Rectal smooth muscle tissue (tissue), 1 donor: ENCODE data around the gene YTHDC1.
"Not testable (repeated sequence)": the region's sequence is repeated elsewhere in the genome, so short reads cannot be mapped to it uniquely, and the experiment has no call there.

Experiments
- H3K27ac ChIP-seq: one replicate; pipeline ENCODE4 v1.7.0; 2013; ENCODE audit warnings: low read depth, low read length, inconsistent platforms
- H3K27me3 ChIP-seq: one replicate; pipeline ENCODE4 v1.7.0; 2013; ENCODE audit warnings: low read length; ENCODE audit not compliant: control insufficient read depth, insufficient read depth
- H3K36me3 ChIP-seq: one replicate; pipeline ENCODE4 v1.7.0; 2013; ENCODE audit warnings: low read length; ENCODE audit not compliant: control insufficient read depth, insufficient read depth
- H3K4me1 ChIP-seq: one replicate; pipeline ENCODE4 v1.7.0; 2013; ENCODE audit warnings: low read length; ENCODE audit not compliant: control insufficient read depth, insufficient read depth
- H3K4me3 ChIP-seq: one replicate; pipeline ENCODE4 v1.7.0; 2013; ENCODE audit warnings: low read length
- H3K9ac ChIP-seq: one replicate; pipeline ENCODE4 v1.7.0; 2013; ENCODE audit warnings: low read length

YTHDC1 gene

DNA sequence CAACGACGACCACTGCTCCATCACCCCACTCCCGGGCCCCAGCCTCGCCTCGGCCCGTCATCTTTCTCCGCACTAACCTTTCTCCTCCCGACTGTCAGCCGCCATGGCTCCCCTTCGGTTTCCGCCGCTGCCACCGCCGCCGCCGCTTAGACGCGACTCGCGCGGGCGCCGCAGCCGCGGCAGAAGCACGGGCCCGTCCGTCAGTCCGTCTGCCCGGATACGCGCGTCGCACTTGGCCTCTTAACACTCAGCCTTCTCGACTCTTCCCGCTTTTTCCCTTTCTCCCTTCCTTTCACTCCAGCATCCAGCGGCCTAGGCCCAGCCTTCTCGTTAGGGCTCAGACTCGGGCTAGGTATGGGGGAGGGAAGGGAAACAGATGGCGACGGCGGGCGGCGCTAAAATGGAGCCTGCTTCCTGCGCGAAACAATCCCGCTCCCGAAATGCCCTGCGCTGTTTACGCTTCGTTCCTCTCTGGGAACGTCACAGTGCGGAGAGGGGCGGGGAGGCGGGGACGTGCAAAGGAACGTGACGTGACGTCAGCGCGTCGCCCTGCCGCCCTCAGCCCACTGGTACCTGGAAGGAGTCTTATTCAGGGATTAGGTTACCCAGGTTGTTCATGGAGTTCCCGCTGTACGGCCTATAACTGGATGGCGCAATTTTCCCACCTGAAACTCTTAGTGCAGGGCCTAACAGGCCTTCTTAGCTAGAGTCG is at the start of gene YTHDC1:
TSS of gene YTHDC1 (minus strand) at position 442 of the 712 bp plus-strand sequence. CDS start at position 105, 337 bp downstream.
- H3K9ac ChIP-seq, result peak within 1 kb of the TSS; percentile 100
- H3K4me3 ChIP-seq, result peak within 1 kb of the TSS; percentile 96
- peak within 1 kb of the TSS; percentile 98 for H3K27ac ChIP-seq
- H3K4me1 ChIP-seq, result peaks cover 20% of the 10 kb centered on the region
- H3K36me3 ChIP-seq, result no peaks in the 10 kb centered on the region
- no peaks in the 10 kb centered on the region for H3K27me3 ChIP-seq

DNA sequence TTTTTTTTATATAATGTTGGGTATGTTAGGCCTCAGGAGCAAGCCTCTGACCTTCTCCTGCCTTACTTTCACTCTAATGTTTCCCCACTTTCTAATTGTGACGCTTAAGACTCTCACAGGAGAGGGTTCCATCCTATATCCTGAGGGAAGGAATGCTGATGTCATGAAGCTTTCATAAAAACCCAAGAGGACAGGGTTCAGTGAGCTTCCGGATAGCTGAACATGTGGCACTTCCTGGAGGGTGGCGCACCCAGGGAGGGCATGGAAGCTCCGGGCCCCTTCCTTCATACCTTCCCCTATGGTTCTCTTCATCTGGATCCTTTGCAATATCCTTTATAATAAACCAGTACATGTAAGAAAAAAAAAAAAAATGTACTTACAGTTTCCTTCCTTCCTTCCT is 49.4 kb upstream of the YTHDC1 start:
- Histone ChIP-seq H3K9ac (no peak overlapping the region), H3K4me1 (no peaks in the 10 kb centered on the region), H3K27ac (no peak overlapping the region), H3K36me3 (no peaks in the 10 kb centered on the region), H3K4me3 (no peak overlapping the region), H3K27me3 (no peaks in the 10 kb centered on the region)

DNA sequence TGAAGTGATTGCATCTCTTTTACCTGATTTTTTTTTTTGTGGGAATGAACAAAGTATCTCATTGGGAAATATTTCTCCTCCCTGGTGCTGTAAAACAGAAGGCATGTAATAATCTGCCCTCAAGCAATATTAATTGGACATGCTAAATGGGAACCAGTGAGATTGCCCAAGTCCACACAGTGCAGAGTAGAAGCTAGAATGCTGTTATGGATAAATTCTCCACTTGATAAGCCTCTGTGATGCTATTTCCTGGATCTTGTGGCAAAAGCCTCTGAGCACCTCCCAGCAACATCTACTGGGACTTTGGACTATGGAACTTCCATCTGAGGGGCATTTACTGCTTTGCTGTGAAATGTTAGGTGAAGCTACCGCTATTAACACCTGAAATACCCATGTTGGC is 46.9 kb upstream of the YTHDC1 start:
- H3K9ac ChIP-seq, result no peak overlapping the region
- H3K4me3 ChIP-seq, result no peak overlapping the region
- no peaks in the 10 kb centered on the region for H3K4me1 ChIP-seq
- H3K36me3 ChIP-seq, result no peaks in the 10 kb centered on the region
- no peak overlapping the region for H3K27ac ChIP-seq
- H3K27me3 ChIP-seq, result no peaks in the 10 kb centered on the region

DNA sequence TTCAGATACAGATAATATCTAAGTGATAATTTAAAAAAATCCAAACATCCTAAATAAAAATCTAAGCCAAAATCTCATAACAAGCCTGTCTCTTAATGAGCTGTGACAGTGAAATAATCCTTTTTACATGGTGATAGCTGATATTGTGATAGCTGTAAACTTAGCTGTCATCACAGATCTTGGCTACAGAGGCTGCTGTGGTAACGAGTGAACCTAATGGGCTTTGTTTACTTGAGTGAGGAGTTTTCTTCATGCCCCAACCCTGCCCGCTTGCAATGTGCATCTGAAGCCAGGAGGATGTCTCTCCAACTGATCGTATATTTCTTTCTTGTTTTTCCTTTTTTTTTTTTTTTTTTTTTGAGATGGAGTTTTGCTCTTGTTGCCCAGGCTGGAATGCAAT is 41.5 kb upstream of the YTHDC1 start:
- Histone ChIP-seq H3K36me3 (no peaks in the 10 kb centered on the region), H3K27me3 (no peaks in the 10 kb centered on the region), H3K4me3 (no peak overlapping the region), H3K9ac (no peak overlapping the region), H3K27ac (no peak overlapping the region), H3K4me1 (no peaks in the 10 kb centered on the region)

DNA sequence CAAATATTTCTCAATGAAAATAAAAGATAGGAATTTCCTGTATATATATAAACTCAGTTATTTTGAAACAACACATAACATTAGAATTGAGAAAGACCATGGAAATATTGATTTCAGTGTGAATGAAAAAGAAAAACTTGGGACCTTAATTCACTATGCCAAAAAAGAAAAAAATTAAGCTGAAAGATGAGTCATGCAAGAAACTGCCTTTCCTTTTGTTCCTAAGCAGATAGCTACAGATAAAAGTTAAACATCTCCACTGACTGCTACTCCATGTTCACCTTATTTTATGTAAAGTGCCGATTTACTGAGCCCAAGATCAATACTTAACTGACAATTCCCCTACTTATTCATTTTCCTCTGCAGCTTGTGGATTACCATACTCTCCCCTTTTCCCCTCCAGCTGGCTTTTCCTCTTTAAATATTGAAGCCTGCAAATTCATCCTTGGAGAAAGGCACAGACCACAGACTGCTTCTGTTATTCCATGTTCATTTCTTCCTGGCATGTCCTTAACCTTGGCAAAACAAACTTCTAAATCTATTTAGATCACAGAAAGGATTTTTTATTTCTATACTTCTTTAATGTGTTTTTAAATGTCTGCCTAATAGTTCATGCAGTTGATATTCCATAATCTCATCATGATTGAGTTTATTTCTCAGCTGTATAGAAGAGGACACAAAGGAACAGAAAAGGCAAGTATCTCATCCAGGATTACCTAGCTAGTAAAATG is 40.5 kb upstream of the YTHDC1 start:
- no peaks in the 10 kb centered on the region for H3K27me3 ChIP-seq
- H3K27ac ChIP-seq, result no peak overlapping the region
- H3K9ac ChIP-seq, result no peak overlapping the region
- no peak overlapping the region for H3K4me3 ChIP-seq
- H3K36me3 ChIP-seq, result no peaks in the 10 kb centered on the region
- no peaks in the 10 kb centered on the region for H3K4me1 ChIP-seq

DNA sequence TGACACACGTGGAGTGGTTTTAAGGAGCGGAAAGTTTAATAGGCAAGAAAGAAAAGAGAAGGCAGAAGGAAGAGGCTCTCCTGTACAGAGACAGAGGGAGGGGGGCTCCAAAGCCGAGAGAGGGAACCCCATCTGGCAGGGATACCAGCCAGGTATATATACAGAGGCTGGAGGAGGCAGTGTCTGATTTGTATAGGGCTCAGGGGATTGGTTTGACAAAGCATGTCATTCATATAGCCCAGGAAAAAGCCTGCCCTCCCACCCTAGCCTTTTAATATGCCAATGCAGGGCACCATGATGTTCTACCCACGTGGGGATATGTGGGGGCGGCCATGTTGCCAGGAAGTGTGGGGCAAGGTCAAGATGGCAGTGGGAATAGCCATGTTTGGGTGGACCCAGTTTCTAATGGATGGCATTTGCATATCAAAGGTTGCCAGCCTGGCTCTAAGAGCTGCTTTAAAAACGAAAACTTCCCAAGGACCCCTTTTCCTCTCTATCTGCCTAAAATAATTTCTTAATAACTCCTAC is 39.6 kb upstream of the YTHDC1 start:
- H3K4me1 ChIP-seq, H3K36me3 ChIP-seq, H3K9ac ChIP-seq, H3K27ac ChIP-seq, H3K27me3 ChIP-seq, H3K4me3 ChIP-seq: not testable (repeated sequence)

DNA sequence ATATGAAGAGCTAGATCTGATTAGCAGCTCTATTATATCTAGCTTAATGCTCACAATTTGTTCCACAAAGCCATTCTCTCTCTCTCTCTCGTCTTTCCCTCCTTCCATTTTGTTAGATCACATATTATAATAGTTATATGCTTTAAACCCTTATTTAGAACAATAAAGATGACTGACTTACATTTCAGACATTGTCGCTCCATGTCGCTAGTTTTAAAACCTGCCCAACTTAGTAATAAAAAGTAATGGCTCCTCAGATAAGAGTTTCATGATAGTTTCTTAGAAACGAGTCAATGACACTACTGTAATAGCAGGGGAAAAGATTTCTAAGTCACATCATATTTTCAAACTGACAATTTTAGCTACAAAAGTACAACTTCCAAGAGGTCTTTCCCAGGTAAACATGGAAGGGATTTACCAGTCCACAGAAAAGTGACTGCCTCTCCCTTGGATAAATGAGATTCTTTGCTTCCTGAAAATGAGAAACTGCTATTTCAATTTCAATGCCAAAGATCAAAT is 38.5 kb upstream of the YTHDC1 start:
- H3K9ac ChIP-seq, result no peak overlapping the region
- peaks cover 2% of the 10 kb centered on the region for H3K27me3 ChIP-seq
- H3K36me3 ChIP-seq, result no peaks in the 10 kb centered on the region
- no peak overlapping the region for H3K27ac ChIP-seq
- H3K4me3 ChIP-seq, result no peak overlapping the region
- H3K4me1 ChIP-seq, result no peaks in the 10 kb centered on the region

DNA sequence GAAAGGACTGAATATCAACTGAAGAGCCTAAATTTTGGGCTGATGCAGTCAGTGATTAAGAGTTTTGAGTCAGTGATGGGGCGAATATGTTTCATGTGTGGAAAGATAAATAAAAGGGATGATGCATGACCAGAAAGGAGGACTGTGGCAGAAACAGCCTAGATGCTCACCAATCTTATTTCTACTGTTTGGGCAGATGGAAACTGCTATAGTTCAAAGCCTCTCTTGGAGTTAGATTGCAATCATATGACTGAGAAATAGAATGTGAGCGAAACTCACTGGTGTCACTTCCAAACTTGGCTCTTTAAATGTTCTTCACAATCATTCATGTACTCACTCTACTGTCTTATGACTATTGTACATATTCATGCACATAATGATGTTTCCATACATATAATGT is 35.4 kb upstream of the YTHDC1 start:
- no peak overlapping the region for H3K27ac ChIP-seq
- H3K4me1 ChIP-seq, result no peaks in the 10 kb centered on the region
- H3K9ac ChIP-seq, result no peak overlapping the region
- H3K4me3 ChIP-seq, result no peak overlapping the region
- H3K36me3 ChIP-seq, result no peaks in the 10 kb centered on the region
- peaks cover 2% of the 10 kb centered on the region for H3K27me3 ChIP-seq

DNA sequence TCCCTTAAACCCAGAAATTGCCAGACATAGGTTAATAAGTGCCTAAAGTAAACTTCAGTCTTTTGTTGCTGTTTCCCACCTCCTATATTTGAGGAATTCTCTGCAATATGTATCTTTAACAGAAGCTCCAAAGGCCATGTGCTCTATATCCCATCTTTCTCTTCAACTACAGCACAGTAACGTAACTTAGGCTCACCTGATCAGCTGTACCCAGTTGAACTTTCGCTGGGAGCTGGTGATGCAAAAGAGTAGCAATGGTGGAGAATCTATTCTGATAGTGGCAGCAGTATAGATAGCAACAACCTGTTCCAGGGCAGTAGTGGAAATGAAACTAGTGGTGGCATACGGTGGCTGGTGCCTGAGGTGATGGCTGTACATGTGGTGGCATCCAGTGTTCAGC is 33.2 kb upstream of the YTHDC1 start:
- H3K27ac ChIP-seq, result no peak overlapping the region

DNA sequence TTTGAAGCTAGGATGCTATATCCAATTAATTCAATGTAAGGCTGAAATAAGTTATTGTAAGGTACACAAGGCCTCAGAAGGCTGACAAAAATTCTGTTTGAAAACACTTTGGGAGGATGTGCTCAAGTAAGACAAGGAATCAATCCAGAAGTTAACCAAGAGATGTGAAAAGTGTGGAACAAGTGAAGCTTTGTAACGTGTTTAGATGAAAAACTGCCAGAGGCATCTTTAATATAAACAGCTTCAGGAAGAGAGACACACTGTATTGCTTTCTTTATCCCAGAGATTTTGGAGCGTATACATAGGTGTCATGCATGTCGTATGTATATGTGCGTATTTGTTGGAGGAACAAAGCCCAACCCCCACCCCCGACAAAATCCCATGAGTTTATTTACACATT is 28.3 kb upstream of the YTHDC1 start:
- no peak overlapping the region for H3K27ac ChIP-seq
- no peaks in the 10 kb centered on the region for H3K27me3 ChIP-seq
- no peaks in the 10 kb centered on the region for H3K36me3 ChIP-seq
- no peaks in the 10 kb centered on the region for H3K4me1 ChIP-seq
- H3K4me3 ChIP-seq, result no peak overlapping the region
- no peak overlapping the region for H3K9ac ChIP-seq

More for the DNA sequence above, 33.2 kb upstream of the YTHDC1 start:
- Histone ChIP-seq H3K4me1 (no peaks in the 10 kb centered on the region), H3K36me3 (no peaks in the 10 kb centered on the region), H3K9ac (no peak overlapping the region), H3K4me3 (no peak overlapping the region), H3K27me3 (peaks cover 2% of the 10 kb centered on the region)

DNA sequence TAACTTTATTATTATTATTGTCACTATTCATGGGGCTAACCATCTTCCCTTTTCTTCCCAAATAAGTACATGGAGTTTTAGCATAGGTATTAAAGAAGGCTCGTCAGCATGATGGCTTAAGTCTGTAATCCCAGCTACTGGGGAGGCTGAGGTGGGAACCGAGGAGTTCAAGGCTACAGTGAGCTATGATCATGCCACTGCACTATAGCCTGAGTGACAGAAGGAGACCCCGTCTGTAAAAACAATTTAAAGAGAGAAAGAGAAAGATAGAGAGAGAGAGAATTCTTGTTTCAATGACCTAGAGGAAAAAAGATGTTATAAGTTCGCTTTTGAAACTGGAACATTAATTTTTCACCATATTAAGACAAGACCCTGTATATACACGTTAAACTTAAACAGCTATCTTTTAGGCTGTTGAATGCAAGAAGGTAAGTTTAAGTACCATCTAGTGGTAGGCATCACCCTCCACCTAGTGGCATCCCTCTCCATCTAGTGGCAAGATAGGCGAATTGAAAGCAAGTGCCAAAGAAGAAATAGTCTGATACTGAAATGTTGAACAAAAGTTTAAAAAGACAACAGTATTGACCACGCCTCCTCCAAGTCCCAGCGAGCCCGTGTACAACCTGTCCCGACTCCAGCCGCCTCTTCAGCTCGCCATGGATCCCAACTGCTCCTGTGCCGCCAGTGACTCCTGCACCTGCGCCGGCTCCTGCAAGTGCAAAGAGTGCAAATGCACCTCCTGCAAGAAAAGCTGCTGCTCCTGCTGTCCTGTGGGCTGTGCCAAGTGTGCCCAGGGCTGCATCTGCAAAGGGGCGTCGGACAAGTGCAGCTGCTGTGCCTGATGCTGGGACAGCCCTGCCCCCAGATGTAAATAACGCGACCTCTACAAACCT is 26.0 kb upstream of the YTHDC1 start:
- Histone ChIP-seq H3K9ac (no peak overlapping the region), H3K27ac (no peak overlapping the region), H3K36me3 (no peaks in the 10 kb centered on the region), H3K4me1 (no peaks in the 10 kb centered on the region), H3K27me3 (no peaks in the 10 kb centered on the region), H3K4me3 (no peak overlapping the region)

DNA sequence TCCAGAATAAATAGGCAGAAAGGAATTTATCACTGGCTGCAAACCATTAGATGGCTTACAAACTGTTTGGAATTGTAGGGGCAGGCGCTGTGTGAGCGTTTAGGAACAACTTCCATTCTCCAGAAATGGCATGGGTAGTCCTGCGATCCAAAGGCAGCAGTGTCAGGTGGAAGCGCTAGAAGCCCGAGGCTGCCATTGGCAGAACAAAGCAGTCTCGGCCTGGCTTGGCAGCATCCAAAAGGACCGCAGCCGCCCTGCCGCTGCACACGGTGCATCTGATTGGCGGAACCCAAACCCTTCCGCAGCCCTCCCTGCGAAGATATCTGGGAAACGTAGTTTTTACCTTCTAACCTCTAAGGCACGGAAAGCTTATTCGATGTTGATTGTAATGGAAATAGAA is 23.6 kb upstream of the YTHDC1 start:
- H3K27me3 ChIP-seq, result no peaks in the 10 kb centered on the region
- no peaks in the 10 kb centered on the region for H3K4me1 ChIP-seq
- H3K9ac ChIP-seq, result no peak overlapping the region
- H3K4me3 ChIP-seq, result peak overlapping the region; percentile 38
- peak overlapping the region; percentile 53 for H3K27ac ChIP-seq
- H3K36me3 ChIP-seq, result no peaks in the 10 kb centered on the region
